OCI-LY7 (cell line): ENCODE data around the gene B4GALNT2. TPM values are rescaled to one million over a fixed set of nuclear protein-coding genes. Genes with fewer than 3 reads are reported as not detected.
"Not testable (repeated sequence)": the region's sequence is repeated elsewhere in the genome, so short reads cannot be mapped to it uniquely, and the experiment has no call there.

ENCODE experiments used
- BruUV-seq: library from RNA; stranded (reverse); fragments of 400-500 nt; replicated peaks from 2 replicates; lab custom pipeline; 2021; lab: Mats Ljungman, UMichigan
- CTCF ChIA-PET: fragments of 300-600 bp; sonication (Branson Sonifier 250); formaldehyde crosslinking; loops from one replicate; lab custom pipeline; 2022; ENCODE audit warnings: antibody characterized with exemption; ENCODE audit not compliant: unreplicated experiment; lab: Charles Lee
- POLR2A ChIA-PET: fragments of 300-600 bp; sonication (Branson Sonifier 250); formaldehyde crosslinking; loops from one replicate; lab custom pipeline; 2022; ENCODE audit warnings: antibody characterized with exemption; lab: Charles Lee
- DNase-seq: peaks from one replicate; pipeline ENCODE4 v3.0.0-alpha.2; 2015; ENCODE audit warnings: low spot score
- H2AFZ ChIP-seq: fragments of 200-600 bp; sonication (generic), shearing (Covaris generic); 2 replicates; pipeline ENCODE4 v1.6.1; 2014; ENCODE audit warnings: mild to moderate bottlenecking, antibody characterized with exemption, low read length, moderate library complexity
- H3K27ac ChIP-seq: fragments of 200-600 bp; sonication (generic); 2 replicates; pipeline ENCODE4 v1.5.1; 2014; ENCODE audit warnings: mixed run types, low read depth, mild to moderate bottlenecking, moderate library complexity, low read length, inconsistent platforms; ENCODE audit not compliant: poor library complexity, severe bottlenecking
- H3K36me3 ChIP-seq: fragments of 200-600 bp; sonication (generic); 2 replicates; pipeline ENCODE4 v1.6.1; 2014; ENCODE audit warnings: mild to moderate bottlenecking, antibody characterized with exemption, low read length, moderate library complexity, mixed read lengths; ENCODE audit not compliant: insufficient read depth
- H3K4me1 ChIP-seq: fragments of 200-600 bp; sonication (generic); 2 replicates; pipeline ENCODE4 v1.5.1; 2014; ENCODE audit warnings: mild to moderate bottlenecking, low read length; ENCODE audit not compliant: insufficient read depth, poor library complexity, severe bottlenecking
- H3K4me2 ChIP-seq: fragments of 200-600 bp; sonication (generic); 2 replicates; pipeline ENCODE4 v1.6.1; 2014; ENCODE audit warnings: mild to moderate bottlenecking, low read length
- H3K4me3 ChIP-seq: fragments of 200-600 bp; sonication (generic); 2 replicates; pipeline ENCODE4 v1.5.1; 2014; ENCODE audit warnings: mild to moderate bottlenecking, low read depth, low read length; ENCODE audit not compliant: poor library complexity, severe bottlenecking
- H3K79me2 ChIP-seq: fragments of 200-600 bp; sonication (generic); 2 replicates; pipeline ENCODE4 v1.6.1; 2016; ENCODE audit warnings: low read depth, mild to moderate bottlenecking, low read length, moderate library complexity, mixed read lengths; ENCODE audit not compliant: insufficient read depth
- H3K9me2 ChIP-seq: fragments of 200-600 bp; sonication (generic); 2 replicates; pipeline ENCODE4 v1.6.1; 2016; ENCODE audit warnings: mild to moderate bottlenecking, low read length, mixed read lengths; ENCODE audit not compliant: insufficient read depth
- H3K9me3 ChIP-seq: fragments of 200-600 bp; sonication (generic); 2 replicates; pipeline ENCODE4 v1.6.1; 2014; ENCODE audit warnings: mild to moderate bottlenecking, mixed run types, low read length, mixed read lengths
- H4K20me1 ChIP-seq: fragments of 200-600 bp; sonication (generic); 2 replicates; pipeline ENCODE4 v1.6.1; 2014; ENCODE audit warnings: mild to moderate bottlenecking, antibody characterized with exemption, low read length, moderate library complexity, mixed read lengths; ENCODE audit not compliant: insufficient read depth
- EZH2phosphoT487 ChIP-seq: fragments of 200-600 bp; sonication (generic); IDR thresholded peaks from 2 replicates; pipeline ENCODE4 v1.6.1; 2018; ENCODE audit warnings: low read depth, borderline replicate concordance, mild to moderate bottlenecking, mixed run types, antibody characterized with exemption, low read length, moderate library complexity, mixed read lengths
- intact Hi-C: fragments of 100-400 bp; cut with micrococcal nuclease; formaldehyde crosslinking; loops from one replicate; pipeline ENCODE4 v1.10.0; 2022; ENCODE audit not compliant: unreplicated experiment
- total RNA-seq, 2 experiments: library from RNA; depleted of rRNA in 1 of 2; stranded (reverse); fragments of >200 nt in 1 of 2; shearing (Covaris generic) in 1 of 2; gene quantifications; 2 replicates each; pipeline ENCODE4 v1.2.3, GENCODE V29; 2014 to 2022
- TF ChIP-seq, protein P1 (sequence below): fragments of 200-600 bp; sonication (generic); conservative IDR thresholded peaks from 2 replicates; pipeline ENCODE4 v1.5.1; 2014; ENCODE audit warnings: mild to moderate bottlenecking, antibody characterized with exemption, low read length, moderate library complexity, mixed read lengths

The B4GALNT2 gene
- total RNA-seq, 2 experiments from 2014 or later = not detected

DNA sequence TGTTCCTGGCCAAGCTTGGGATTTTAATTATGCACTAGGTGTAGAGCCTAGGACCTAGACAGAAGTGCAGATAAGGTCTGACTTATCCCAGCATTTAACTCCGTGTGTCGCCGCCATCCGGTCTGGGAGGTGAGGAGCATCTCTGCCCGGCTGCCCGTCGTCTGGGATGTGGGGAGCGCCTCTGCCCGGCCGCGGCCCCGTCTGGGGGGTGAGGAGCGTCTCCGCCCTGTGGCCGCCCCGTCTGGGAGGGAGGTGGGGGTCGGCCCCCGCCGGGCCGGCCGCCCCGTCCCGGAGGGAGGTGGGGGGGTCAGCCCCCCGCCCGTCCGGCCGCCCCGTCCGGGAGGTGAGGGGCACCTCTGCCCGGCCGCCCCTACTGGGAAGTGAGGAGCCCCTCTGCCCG, 7.1 kb upstream of the B4GALNT2 start:
- no peaks in the 10 kb centered on the region for H3K9me2 ChIP-seq
- POLR2A ChIA-PET = no interaction called here
- H3K4me3 ChIP-seq = no peak overlapping the region
- CTCF ChIA-PET = no interaction called here
- DNase-seq = no peak
- no peaks in the 10 kb centered on the region for H3K9me3 ChIP-seq
- no peaks in the 10 kb centered on the region for H3K36me3 ChIP-seq
- TF ChIP-seq, protein P1, sequence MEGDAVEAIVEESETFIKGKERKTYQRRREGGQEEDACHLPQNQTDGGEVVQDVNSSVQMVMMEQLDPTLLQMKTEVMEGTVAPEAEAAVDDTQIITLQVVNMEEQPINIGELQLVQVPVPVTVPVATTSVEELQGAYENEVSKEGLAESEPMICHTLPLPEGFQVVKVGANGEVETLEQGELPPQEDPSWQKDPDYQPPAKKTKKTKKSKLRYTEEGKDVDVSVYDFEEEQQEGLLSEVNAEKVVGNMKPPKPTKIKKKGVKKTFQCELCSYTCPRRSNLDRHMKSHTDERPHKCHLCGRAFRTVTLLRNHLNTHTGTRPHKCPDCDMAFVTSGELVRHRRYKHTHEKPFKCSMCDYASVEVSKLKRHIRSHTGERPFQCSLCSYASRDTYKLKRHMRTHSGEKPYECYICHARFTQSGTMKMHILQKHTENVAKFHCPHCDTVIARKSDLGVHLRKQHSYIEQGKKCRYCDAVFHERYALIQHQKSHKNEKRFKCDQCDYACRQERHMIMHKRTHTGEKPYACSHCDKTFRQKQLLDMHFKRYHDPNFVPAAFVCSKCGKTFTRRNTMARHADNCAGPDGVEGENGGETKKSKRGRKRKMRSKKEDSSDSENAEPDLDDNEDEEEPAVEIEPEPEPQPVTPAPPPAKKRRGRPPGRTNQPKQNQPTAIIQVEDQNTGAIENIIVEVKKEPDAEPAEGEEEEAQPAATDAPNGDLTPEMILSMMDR = no peak
- no peak for TF ChIP-seq EZH2phosphoT487
- BruUV-seq = no TSS peak
- intact Hi-C loops = no loop called here
- no peak overlapping the region for H3K27ac ChIP-seq
- H2AFZ ChIP-seq = no peak overlapping the region
- H4K20me1 ChIP-seq = no peaks in the 10 kb centered on the region
- no peak overlapping the region for H3K4me2 ChIP-seq
- no peaks in the 10 kb centered on the region for H3K4me1 ChIP-seq
- H3K79me2 ChIP-seq = no peaks in the 10 kb centered on the region

DNA sequence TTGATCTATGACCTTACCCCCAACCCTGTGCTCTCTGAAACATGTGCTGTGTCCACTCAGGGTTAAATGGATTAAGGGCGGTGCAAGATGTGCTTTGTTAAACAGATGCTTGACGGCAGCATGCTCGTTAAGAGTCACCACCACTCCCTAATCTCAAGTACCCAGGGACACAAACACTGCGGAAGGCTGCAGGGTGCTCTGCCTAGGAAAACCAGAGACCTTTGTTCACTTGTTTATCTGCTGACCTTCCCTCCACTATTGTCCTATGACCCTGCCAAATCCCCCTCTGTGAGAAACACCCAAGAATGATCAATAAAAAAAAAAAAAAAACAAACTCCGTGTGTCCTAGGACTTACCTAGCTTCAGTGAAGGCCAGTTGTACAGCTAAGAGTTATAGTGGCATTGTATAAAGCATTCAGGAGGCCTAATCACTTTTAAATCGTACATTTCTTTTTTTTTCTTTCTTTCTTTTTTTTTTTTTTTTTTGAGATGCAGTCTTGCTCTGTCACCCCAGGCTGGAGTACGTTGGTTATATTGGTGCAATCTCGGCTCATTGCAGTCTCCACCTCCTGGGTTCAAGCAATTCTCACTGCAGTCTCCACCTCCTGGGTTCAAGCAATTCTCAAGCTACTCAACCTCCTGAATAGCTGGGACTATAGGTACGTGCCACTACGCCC, 6.2 kb upstream of the B4GALNT2 start:
- H3K9me3 ChIP-seq, H3K79me2 ChIP-seq, BruUV-seq, POLR2A ChIA-PET, H3K9me2 ChIP-seq, H4K20me1 ChIP-seq, H3K4me3 ChIP-seq, H3K4me2 ChIP-seq, H3K27ac ChIP-seq, intact Hi-C loops, DNase-seq, H2AFZ ChIP-seq, H3K4me1 ChIP-seq, H3K36me3 ChIP-seq, CTCF ChIA-PET: not testable (repeated sequence)

DNA sequence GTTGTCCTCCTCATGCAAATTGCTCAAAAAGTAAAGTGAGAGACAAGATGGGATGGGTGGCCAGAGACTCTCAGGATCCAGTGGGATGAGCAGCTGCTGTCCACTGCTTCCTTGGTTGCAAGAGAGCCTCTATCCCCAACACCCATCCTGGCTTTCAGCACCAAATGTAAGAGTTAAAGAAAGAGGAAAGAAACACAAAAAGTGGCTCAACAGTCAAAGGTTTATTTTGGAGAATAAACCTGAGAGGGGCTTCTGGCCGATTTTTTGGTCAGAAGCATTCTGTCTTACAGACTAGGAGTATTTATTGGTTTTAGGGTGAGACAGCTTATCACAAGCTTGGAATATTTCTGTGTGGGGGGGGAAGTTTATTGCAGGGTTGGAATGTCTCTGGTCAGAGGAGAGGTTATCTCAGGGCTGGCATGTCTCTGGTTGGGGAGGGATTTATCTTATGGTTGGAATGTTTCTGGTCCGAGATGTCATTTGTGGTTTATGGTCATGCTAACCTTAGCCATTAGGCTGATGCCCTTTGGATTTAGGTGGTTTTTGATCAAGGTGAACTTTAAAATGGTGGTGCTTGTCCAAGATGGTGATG, 3.1 kb upstream of the B4GALNT2 start:
- H3K27ac ChIP-seq, POLR2A ChIA-PET, H2AFZ ChIP-seq, DNase-seq, H3K4me1 ChIP-seq, H3K79me2 ChIP-seq, H3K4me3 ChIP-seq, H3K9me3 ChIP-seq, H3K36me3 ChIP-seq, intact Hi-C loops, CTCF ChIA-PET, H3K4me2 ChIP-seq, H4K20me1 ChIP-seq, H3K9me2 ChIP-seq, BruUV-seq: not testable (repeated sequence)
